HL-60 (cell line): ENCODE results near the gene GTSE1.

Source experiments
- CTCF ChIP-seq: IDR thresholded peaks from one replicate; pipeline ENCODE4 v1.5.1; 2011; ENCODE audit warnings: low read length, control low read depth, inconsistent platforms; ENCODE audit not compliant: insufficient read depth
- POLR2AphosphoS5 ChIP-seq: IDR thresholded peaks from 2 replicates; pipeline ENCODE4 v1.6.1; 2012; ENCODE audit warnings: low read depth
- TF ChIP-seq, protein P1 (sequence below): IDR thresholded peaks from 2 replicates; pipeline ENCODE4 v1.6.1; 2012; ENCODE audit warnings: low read depth; ENCODE audit not compliant: insufficient replicate concordance

DNA sequence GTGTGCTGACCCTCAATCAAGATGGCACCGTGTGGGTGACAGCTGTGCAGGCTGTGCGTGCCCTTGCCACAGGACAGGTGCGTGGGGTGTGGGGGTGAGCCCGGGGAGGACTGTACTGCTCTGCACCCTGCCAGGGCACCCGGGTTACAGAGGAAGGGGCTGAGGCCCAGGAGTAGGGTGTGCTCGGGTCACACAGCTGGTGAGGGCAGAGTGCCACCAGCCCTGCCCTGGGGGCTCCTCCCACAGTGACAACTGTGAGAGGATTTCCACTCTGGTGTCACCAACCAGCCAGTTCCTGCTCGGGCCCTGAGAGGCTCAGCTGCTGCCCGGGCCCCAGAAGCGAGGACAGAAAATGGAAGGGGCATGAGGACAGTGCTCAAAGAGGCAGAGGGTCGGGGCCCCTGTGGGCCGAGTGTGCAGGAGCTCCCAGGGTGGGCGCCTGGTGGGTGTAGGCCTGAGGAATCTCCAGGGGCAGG is 59.4 kb downstream of the GTSE1 start:
- TF ChIP-seq CTCF (no peak), POLR2AphosphoS5 (no peak)
- TF ChIP-seq, protein P1, sequence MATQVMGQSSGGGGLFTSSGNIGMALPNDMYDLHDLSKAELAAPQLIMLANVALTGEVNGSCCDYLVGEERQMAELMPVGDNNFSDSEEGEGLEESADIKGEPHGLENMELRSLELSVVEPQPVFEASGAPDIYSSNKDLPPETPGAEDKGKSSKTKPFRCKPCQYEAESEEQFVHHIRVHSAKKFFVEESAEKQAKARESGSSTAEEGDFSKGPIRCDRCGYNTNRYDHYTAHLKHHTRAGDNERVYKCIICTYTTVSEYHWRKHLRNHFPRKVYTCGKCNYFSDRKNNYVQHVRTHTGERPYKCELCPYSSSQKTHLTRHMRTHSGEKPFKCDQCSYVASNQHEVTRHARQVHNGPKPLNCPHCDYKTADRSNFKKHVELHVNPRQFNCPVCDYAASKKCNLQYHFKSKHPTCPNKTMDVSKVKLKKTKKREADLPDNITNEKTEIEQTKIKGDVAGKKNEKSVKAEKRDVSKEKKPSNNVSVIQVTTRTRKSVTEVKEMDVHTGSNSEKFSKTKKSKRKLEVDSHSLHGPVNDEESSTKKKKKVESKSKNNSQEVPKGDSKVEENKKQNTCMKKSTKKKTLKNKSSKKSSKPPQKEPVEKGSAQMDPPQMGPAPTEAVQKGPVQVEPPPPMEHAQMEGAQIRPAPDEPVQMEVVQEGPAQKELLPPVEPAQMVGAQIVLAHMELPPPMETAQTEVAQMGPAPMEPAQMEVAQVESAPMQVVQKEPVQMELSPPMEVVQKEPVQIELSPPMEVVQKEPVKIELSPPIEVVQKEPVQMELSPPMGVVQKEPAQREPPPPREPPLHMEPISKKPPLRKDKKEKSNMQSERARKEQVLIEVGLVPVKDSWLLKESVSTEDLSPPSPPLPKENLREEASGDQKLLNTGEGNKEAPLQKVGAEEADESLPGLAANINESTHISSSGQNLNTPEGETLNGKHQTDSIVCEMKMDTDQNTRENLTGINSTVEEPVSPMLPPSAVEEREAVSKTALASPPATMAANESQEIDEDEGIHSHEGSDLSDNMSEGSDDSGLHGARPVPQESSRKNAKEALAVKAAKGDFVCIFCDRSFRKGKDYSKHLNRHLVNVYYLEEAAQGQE, result no peak
